NCI-H187 (cell line): ENCODE data around the gene CCN2.
"Not testable (repeated sequence)": the region's sequence is repeated elsewhere in the genome, so short reads cannot be mapped to it uniquely, and the experiment has no call there.

Source experiments
- DNase-seq, 2 experiments: peaks; one replicate each; lab custom pipeline; 2025; lab: John Stamatoyannopoulos, UW

The CCN2 gene

GRCh38 chr6:131909408-131910218 lies 41.6 kb downstream of the CCN2 start:
- peak in 1 of 2 experiments; percentile 34 for DNase-seq

- DNase-seq = not testable (repeated sequence)
These were observed 42.4 kb downstream of the CCN2 start for GRCh38 chr6:131908787-131909186.

- DNase-seq = not testable (repeated sequence)
These were observed 47.4 kb downstream of the CCN2 start for GRCh38 chr6:131903734-131904133.

DNA sequence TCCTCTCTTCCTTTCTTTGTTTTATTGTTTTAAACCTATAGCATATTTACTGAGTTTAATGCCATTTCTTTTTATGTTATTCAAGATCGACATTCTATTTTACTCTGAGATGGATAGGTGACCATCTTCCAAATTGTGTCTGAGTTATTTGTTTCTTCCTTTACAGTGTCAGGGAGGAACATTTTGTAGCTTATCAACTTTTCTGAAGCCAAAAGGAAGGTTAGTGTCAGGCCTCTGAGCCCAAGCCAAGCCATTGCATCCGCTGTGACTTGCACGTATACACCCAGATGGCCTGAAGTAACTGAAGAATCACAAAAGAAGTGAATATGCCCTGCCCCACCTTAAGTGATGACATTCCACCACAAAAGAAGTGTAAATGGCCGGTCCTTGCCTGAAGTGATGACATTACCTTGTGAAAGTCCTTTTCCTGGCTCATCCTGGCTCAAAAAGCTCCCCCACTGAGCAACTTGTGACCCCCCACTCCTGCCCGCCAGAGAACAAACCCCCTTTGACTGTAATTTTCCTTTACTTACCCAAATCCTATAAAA lies 49.8 kb downstream of the CCN2 start:
- DNase-seq = not testable (repeated sequence)

DNA sequence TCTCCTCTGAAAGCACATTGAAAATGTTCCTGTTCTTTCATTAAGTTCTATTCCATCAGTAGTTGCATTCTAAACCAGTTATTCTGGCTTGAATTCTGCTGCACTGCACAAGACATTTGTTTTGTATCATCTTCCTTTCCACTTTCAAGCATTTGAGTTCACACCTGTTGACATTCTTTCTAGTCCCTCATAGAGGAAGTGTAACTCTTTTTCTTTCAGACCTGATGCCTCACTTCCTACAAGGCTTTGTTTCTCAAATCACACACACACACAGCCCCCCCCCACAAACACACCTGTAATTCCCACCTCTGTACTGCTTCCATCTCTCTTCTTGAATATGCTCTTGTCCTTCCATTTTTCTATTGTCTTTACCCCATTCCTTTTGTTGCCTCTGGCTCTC lies 50.9 kb downstream of the CCN2 start:
- no peak for DNase-seq

DNA sequence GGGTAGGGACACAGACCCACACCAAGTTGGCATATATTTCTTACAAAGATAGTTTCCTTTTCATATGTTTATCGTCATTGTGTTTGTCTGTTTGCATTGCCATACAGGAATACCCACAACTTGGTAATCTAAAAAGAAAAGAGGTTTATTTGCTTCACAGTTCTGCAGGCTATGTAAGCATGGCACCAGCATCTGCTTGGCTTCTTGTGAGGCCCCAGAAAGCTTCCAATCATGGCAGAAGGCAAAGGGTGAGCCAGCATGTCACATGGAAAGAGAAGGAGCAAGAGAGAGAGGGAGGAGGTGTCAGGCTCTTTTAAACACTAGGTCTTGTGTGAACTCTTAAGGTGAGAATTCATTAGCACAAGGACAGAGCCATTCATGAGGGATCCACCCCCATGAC lies 52.5 kb downstream of the CCN2 start:
- DNase-seq = no peak
